A549 (cell line): ENCODE data around the gene TRAF3IP1. TPM values are rescaled to one million over a fixed set of nuclear protein-coding genes. Genes with fewer than 3 reads are reported as not detected.
A peak's percentile ranks its signal among the peaks of the same experiment; 100 is the strongest.

ENCODE experiments used
- ATAC-seq, 2 experiments: fragments of 200-7000 bp in 1 of 2; fragments of >200 bp in 1 of 2; cut with Nextera tagmentation in 1 of 2; cut with Tn5 transposase in 1 of 2; 3 replicates each; pipeline versions ENCODE4 v1.8.0 to v1.9.1; 2018 to 2020; ENCODE audit warnings: mild to moderate bottlenecking in 1 of 2, moderate library complexity in 1 of 2
- CTCF ChIA-PET: fragments of 300-600 bp; sonication (Branson Sonifier 250); formaldehyde crosslinking; extraction: SDS; loops from one replicate; lab custom pipeline; 2021; ENCODE audit warnings: antibody characterized with exemption, inconsistent platforms; lab: Yijun Ruan, JAX
- POLR2A ChIA-PET: fragments of 350-600 bp; formaldehyde crosslinking; extraction: SDS; loops from one replicate; lab custom pipeline; 2021; ENCODE audit warnings: antibody characterized with exemption, inconsistent platforms; lab: Yijun Ruan, JAX
- DNase-seq, 2 experiments: peaks; one replicate each; pipeline versions ENCODE4 v3.0.0 to v3.0.0-alpha.2; 2011 to 2016; ENCODE audit warnings: low read depth in 1 of 2, low spot score in 1 of 2
- FAIRE-seq: peaks from 2 replicates; lab custom pipeline; 2011; peaks lifted over from hg19 to GRCh38; lab: Jason Lieb, UNC
- H3K27ac ChIP-seq, 2 experiments: fragments of >200 bp; sonication (Bioruptor Twin); formaldehyde crosslinking; 3 replicates each; pipeline ENCODE4 v1.5.1; 2016 to 2017
- H3K4me1 ChIP-seq: fragments of >200 bp; sonication (Bioruptor Twin); formaldehyde crosslinking; 3 replicates; pipeline ENCODE4 v1.6.1; 2016
- H3K4me2 ChIP-seq: fragments of >200 bp; sonication (Bioruptor Twin); formaldehyde crosslinking; 3 replicates; pipeline ENCODE4 v1.6.1; 2016
- H3K4me3 ChIP-seq: fragments of >200 bp; sonication (Bioruptor Twin); formaldehyde crosslinking; 3 replicates; pipeline ENCODE4 v1.5.1; 2016
- H3K9me3 ChIP-seq: fragments of >200 bp; sonication (Bioruptor Twin); formaldehyde crosslinking; 3 replicates; pipeline ENCODE4 v1.6.1; 2016
- ATOH8 ChIP-seq: fragments of 250-450 bp; sonication (Bioruptor Pico); IDR thresholded peaks from 2 replicates; pipeline ENCODE4 v1.5.0; 2020; ENCODE audit warnings: low read depth, mild to moderate bottlenecking, moderate library complexity
- CBX8 ChIP-seq: fragments of 200-600 bp; sonication (generic); IDR thresholded peaks from 2 replicates; pipeline ENCODE4 v1.6.1; 2016
- CEBPB ChIP-seq, 2 experiments: fragments of >200 bp in 1 of 2; sonication (Bioruptor Twin) in 1 of 2; formaldehyde crosslinking in 1 of 2; IDR thresholded peaks; 2 replicates each; pipeline ENCODE4 v1.6.1; 2012 to 2016
- E2F6 ChIP-seq: IDR thresholded peaks from 2 replicates; pipeline ENCODE4 v1.6.1; 2012; ENCODE audit warnings: low read depth, borderline replicate concordance
- EP300 ChIP-seq, 2 experiments: fragments of >200 bp; sonication (Bioruptor Twin); formaldehyde crosslinking; IDR thresholded peaks; 2 replicates in 1 of 2; 3 replicates in 1 of 2; pipeline ENCODE4 v1.6.1; 2016 to 2017
- FOSB ChIP-seq: fragments of 250-450 bp; sonication (Bioruptor Pico); IDR thresholded peaks from 2 replicates; pipeline ENCODE4 v1.5.0; 2020; ENCODE audit warnings: mild to moderate bottlenecking, moderate library complexity
- HDAC2 ChIP-seq: fragments of 200-600 bp; sonication (generic); IDR thresholded peaks from 2 replicates; pipeline ENCODE4 v1.6.1; 2016
- HMGXB4 ChIP-seq: fragments of 250-450 bp; sonication (Bioruptor Pico); IDR thresholded peaks from 2 replicates; pipeline ENCODE4 v1.5.0; 2021; ENCODE audit warnings: mild to moderate bottlenecking, moderate library complexity, borderline replicate concordance
- HOXA7 ChIP-seq: fragments of 250-450 bp; sonication (Bioruptor Pico); IDR thresholded peaks from 2 replicates; pipeline ENCODE4 v1.5.0; 2020; ENCODE audit warnings: mild to moderate bottlenecking, moderate library complexity
- HOXB5 ChIP-seq: fragments of 250-450 bp; sonication (Bioruptor Pico); IDR thresholded peaks from 2 replicates; pipeline ENCODE4 v1.5.0; 2020; ENCODE audit warnings: mild to moderate bottlenecking, moderate library complexity
- KDM1A ChIP-seq: fragments of 200-600 bp; sonication (generic); IDR thresholded peaks from 2 replicates; pipeline ENCODE4 v1.6.1; 2016; ENCODE audit warnings: low read depth, mild to moderate bottlenecking
- MAX ChIP-seq: IDR thresholded peaks from 2 replicates; pipeline ENCODE4 v1.6.1; 2012
- MYC ChIP-seq: IDR thresholded peaks from 2 replicates; pipeline ENCODE4 v1.6.1; 2012; ENCODE audit warnings: mild to moderate bottlenecking, inconsistent platforms, low read length, improper control_type of control experiment, borderline replicate concordance
- REST ChIP-seq: fragments of 200-600 bp; sonication (generic); IDR thresholded peaks from 2 replicates; pipeline ENCODE4 v1.6.1; 2016; ENCODE audit warnings: antibody characterized with exemption, mild to moderate bottlenecking, moderate library complexity
- SMC3 ChIP-seq: fragments of >200 bp; sonication (Bioruptor Twin); formaldehyde crosslinking; IDR thresholded peaks from 3 replicates; pipeline ENCODE4 v1.6.1; 2018; ENCODE audit warnings: inconsistent platforms
- TP53 ChIP-seq: fragments of 250-450 bp; sonication (Bioruptor Pico); IDR thresholded peaks from 2 replicates; pipeline ENCODE4 v1.5.0; 2021; ENCODE audit warnings: mild to moderate bottlenecking, moderate library complexity
- ZNF302 ChIP-seq: fragments of 250-450 bp; sonication (Bioruptor Pico); IDR thresholded peaks from 2 replicates; pipeline ENCODE4 v1.9.0; 2021; ENCODE audit warnings: inconsistent platforms, mild to moderate bottlenecking, moderate library complexity
- WGBS: methylation state at CpG from one replicate; pipeline ENCODE4 v1.1.6; 2017; ENCODE audit errors: missing lambda C conversion rate; 5-methylcytosine and 5-hydroxymethylcytosine counted together
- polyA plus RNA-seq, 4 experiments: library from polyadenylated mRNA; depleted of rRNA in 3 of 4; stranded (reverse); fragments of >200 nt; fragmentation: RNase III in 1 of 4; extraction: RNeasy Plus Mini Kit Qiagen cat#74134 plus additional on column Dnase treatment in 1 of 4; gene quantifications; 2 replicates in 3 of 4; 3 replicates in 1 of 4; pipeline ENCODE4 v1.2.3, GENCODE V29; 2011 to 2017
- TF ChIP-seq, protein P1 (sequence below): IDR thresholded peaks from 2 replicates; pipeline ENCODE4 v1.6.1; 2012

TRAF3IP1 gene
- polyA plus RNA-seq, 2 of the 4 experiments (the other 2 are of a cell fraction) = 10.6 to 19.2 TPM

- TF ChIP-seq, protein P1, sequence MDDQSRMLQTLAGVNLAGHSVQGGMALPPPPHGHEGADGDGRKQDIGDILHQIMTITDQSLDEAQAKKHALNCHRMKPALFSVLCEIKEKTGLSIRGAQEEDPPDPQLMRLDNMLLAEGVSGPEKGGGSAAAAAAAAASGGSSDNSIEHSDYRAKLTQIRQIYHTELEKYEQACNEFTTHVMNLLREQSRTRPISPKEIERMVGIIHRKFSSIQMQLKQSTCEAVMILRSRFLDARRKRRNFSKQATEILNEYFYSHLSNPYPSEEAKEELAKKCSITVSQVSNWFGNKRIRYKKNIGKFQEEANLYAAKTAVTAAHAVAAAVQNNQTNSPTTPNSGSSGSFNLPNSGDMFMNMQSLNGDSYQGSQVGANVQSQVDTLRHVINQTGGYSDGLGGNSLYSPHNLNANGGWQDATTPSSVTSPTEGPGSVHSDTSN = 0 out of 2 replicates have a peak, but pooled peaks have one; percentile 47
- TF ChIP-seq SMC3 (peak; percentile 30; the same call in 2 of the 3 replicates), EP300 (IDR thresholded peaks at IDR 0.05) (peak; percentile 91 to 94; a peak in 3 of 5 replicates), HOXB5 (CRISPR knock-in tag) (no peak), MYC (no peak), E2F6 (no peak), HMGXB4 (no peak), HOXA7 (CRISPR knock-in tag) (no peak), CEBPB (IDR thresholded peaks at IDR 0.05) (peak; percentile 42 to 81; a peak in 2 of 4 replicates), MAX (peak; percentile 84), REST (no peak), TP53 (no peak), ATOH8 (no peak), HDAC2 (no peak), CBX8 (no peak), ZNF302 (CRISPR knock-in tag) (no peak)
Observed at GRCh38 chr2:238438856-238439849, 118.8 kb downstream of the TRAF3IP1 start (continued).

DNA sequence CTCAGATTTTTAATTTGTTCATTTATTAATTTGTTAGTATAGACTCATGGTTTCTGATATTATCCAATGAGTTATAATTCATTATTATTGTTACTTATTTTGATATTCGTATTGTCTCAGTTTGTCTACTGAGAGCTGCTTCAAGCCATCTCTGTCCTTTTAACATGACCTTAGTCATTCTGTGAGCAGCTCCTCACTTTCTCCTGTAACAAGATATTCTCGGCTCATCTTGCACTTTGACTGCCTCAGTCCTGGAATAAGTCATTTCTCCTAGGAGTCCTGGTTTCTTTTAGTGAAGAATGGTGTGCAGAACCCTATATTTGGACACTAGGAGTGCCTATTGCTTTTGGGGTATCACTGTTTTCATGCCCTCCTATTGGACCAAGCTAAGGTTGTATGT is 119.6 kb downstream of the TRAF3IP1 start:
- FAIRE-seq (no peak), DNase-seq (no peak), ATAC-seq (peak in 1 of 2 experiments; percentile 7; a peak in 1 of 6 replicates)
- WGBS = 71% methylated on average over 2 of the region's 2 CpGs
- Histone ChIP-seq H3K4me3 (peak overlapping the region; percentile 12; the same call in 2 of the 3 replicates), H3K27ac (peak overlapping the region; percentile 85 to 87), H3K4me2 (peak overlapping the region; percentile 63), H3K9me3 (no peaks in the 10 kb centered on the region), H3K4me1 (peaks cover 59% of the 10 kb centered on the region)
- ChIA-PET POLR2A (no interaction called here), CTCF (interaction anchor here (0.8 to 1.2 kb wide), 4 partner anchors 13 to 345 kb away, joined by 3 to 4 read pairs (median 4); no protein-coding TSS in a partner anchor)
- TF ChIP-seq HOXB5 (CRISPR knock-in tag) (no peak), KDM1A (no peak), FOSB (CRISPR knock-in tag) (no peak)
